ENCODE measurements around the gene RAI1.

- TF ChIP-seq CTCF (conservative IDR thresholded peaks at IDR 0.05) (no peak), EZH2 (IDR thresholded peaks at IDR 0.05; ENCODE audit: low read depth) (no peak)
These were observed 158.8 kb downstream of the RAI1 start for GRCh38 chr17:17839791-17840707.

All from PC-9 (cell line).